Ishikawa (cell line): ENCODE data around the gene ANXA2.

Experiments used
- CEBPB ChIP-seq: IDR thresholded peaks from 2 replicates; pipeline ENCODE4 v1.6.1; 2012
- CREB1 ChIP-seq: IDR thresholded peaks from 2 replicates; pipeline ENCODE4 v1.6.1; 2012; ENCODE audit warnings: low read depth
- EP300 ChIP-seq: IDR thresholded peaks from 2 replicates; pipeline ENCODE4 v1.6.1; 2012; ENCODE audit warnings: borderline replicate concordance
- FOXM1 ChIP-seq: IDR thresholded peaks from 2 replicates; pipeline ENCODE4 v1.6.1; 2012; ENCODE audit warnings: low read depth, borderline replicate concordance
- NFIC ChIP-seq: IDR thresholded peaks from 2 replicates; pipeline ENCODE4 v1.6.1; 2012
- RAD21 ChIP-seq: IDR thresholded peaks from 2 replicates; pipeline ENCODE4 v1.6.1; 2012; ENCODE audit warnings: low read depth
- TAF1 ChIP-seq: IDR thresholded peaks from 2 replicates; pipeline ENCODE4 v1.6.1; 2012; ENCODE audit warnings: low read depth, mild to moderate bottlenecking
- TEAD4 ChIP-seq: IDR thresholded peaks from 2 replicates; pipeline ENCODE4 v1.6.1; 2012
- YY1 ChIP-seq: IDR thresholded peaks from 2 replicates; pipeline ENCODE4 v1.6.1; 2012; ENCODE audit warnings: low read depth
- ZBTB7A ChIP-seq: IDR thresholded peaks from 2 replicates; pipeline ENCODE4 v1.6.1; 2012; ENCODE audit warnings: low read depth
- TF ChIP-seq, protein P1 (sequence below): IDR thresholded peaks from 2 replicates; pipeline ENCODE4 v1.6.1; 2012
- TF ChIP-seq, protein P2 (sequence below): IDR thresholded peaks from 2 replicates; pipeline ENCODE4 v1.6.1; 2012; ENCODE audit warnings: low read depth, mild to moderate bottlenecking

DNA sequence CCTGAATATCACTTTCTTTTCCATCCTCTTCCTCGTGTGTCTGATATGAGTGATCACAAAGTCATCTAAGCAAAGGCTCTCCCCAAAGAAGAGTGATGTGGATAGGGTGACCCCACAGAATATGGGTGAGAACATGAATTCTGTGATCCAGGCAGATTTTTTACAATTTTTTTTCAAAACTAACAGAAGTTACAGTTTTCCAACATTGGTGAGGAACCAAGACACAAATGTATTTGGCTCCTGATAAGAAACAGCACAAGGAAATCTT is 27.0 kb downstream of the ANXA2 start:
- TF ChIP-seq RAD21 (no peak), EP300 (no peak), CREB1 (no peak), CEBPB (no peak), TEAD4 (no peak), TAF1 (no peak), FOXM1 (no peak), YY1 (no peak), ZBTB7A (no peak), NFIC (no peak)
- TF ChIP-seq, protein P1, sequence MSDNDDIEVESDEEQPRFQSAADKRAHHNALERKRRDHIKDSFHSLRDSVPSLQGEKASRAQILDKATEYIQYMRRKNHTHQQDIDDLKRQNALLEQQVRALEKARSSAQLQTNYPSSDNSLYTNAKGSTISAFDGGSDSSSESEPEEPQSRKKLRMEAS, result no peak
- TF ChIP-seq, protein P2, sequence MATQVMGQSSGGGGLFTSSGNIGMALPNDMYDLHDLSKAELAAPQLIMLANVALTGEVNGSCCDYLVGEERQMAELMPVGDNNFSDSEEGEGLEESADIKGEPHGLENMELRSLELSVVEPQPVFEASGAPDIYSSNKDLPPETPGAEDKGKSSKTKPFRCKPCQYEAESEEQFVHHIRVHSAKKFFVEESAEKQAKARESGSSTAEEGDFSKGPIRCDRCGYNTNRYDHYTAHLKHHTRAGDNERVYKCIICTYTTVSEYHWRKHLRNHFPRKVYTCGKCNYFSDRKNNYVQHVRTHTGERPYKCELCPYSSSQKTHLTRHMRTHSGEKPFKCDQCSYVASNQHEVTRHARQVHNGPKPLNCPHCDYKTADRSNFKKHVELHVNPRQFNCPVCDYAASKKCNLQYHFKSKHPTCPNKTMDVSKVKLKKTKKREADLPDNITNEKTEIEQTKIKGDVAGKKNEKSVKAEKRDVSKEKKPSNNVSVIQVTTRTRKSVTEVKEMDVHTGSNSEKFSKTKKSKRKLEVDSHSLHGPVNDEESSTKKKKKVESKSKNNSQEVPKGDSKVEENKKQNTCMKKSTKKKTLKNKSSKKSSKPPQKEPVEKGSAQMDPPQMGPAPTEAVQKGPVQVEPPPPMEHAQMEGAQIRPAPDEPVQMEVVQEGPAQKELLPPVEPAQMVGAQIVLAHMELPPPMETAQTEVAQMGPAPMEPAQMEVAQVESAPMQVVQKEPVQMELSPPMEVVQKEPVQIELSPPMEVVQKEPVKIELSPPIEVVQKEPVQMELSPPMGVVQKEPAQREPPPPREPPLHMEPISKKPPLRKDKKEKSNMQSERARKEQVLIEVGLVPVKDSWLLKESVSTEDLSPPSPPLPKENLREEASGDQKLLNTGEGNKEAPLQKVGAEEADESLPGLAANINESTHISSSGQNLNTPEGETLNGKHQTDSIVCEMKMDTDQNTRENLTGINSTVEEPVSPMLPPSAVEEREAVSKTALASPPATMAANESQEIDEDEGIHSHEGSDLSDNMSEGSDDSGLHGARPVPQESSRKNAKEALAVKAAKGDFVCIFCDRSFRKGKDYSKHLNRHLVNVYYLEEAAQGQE, result no peak
